Liver (tissue), 3 donors: ENCODE data around the gene F5.

ENCODE experiments used
- RAD21 ChIP-seq, 2 donors: IDR thresholded peaks; 2 replicates each; pipeline ENCODE4 v1.6.1; 2016; ENCODE audit warnings: antibody characterized with exemption in 2 of 2, mild to moderate bottlenecking in 2 of 2
- REST ChIP-seq: IDR thresholded peaks from 2 replicates; pipeline ENCODE4 v1.6.1; 2016; ENCODE audit warnings: antibody characterized with exemption, mild to moderate bottlenecking
- RXRA ChIP-seq, 2 donors: IDR thresholded peaks; 2 replicates each; pipeline ENCODE4 v1.6.1; 2017 to 2018; ENCODE audit warnings: antibody characterized with exemption in 2 of 2, mild to moderate bottlenecking in 1 of 2
- SP1 ChIP-seq: IDR thresholded peaks from 2 replicates; pipeline ENCODE4 v1.6.1; 2018; ENCODE audit warnings: antibody characterized with exemption, mild to moderate bottlenecking
- YY1 ChIP-seq: IDR thresholded peaks from 2 replicates; pipeline ENCODE4 v1.6.1; 2016; ENCODE audit warnings: antibody characterized with exemption, mild to moderate bottlenecking
- TF ChIP-seq, protein P1 (sequence below): fragments of 150-350 bp; IDR thresholded peaks from 2 replicates; pipeline ENCODE4 v1.5.1; 2017; ENCODE audit warnings: improper control_type of control experiment, low read depth, low read length; ENCODE audit not compliant: missing input control
- TF ChIP-seq, protein P2 (sequence below): IDR thresholded peaks from 2 replicates; pipeline ENCODE4 v1.6.1; 2016; ENCODE audit warnings: antibody characterized with exemption
- donor health status: healthy.
- donor health status: healthy.

- TF ChIP-seq YY1 = peak; percentile 43
- TF ChIP-seq, protein P1, sequence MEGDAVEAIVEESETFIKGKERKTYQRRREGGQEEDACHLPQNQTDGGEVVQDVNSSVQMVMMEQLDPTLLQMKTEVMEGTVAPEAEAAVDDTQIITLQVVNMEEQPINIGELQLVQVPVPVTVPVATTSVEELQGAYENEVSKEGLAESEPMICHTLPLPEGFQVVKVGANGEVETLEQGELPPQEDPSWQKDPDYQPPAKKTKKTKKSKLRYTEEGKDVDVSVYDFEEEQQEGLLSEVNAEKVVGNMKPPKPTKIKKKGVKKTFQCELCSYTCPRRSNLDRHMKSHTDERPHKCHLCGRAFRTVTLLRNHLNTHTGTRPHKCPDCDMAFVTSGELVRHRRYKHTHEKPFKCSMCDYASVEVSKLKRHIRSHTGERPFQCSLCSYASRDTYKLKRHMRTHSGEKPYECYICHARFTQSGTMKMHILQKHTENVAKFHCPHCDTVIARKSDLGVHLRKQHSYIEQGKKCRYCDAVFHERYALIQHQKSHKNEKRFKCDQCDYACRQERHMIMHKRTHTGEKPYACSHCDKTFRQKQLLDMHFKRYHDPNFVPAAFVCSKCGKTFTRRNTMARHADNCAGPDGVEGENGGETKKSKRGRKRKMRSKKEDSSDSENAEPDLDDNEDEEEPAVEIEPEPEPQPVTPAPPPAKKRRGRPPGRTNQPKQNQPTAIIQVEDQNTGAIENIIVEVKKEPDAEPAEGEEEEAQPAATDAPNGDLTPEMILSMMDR = no peak
- TF ChIP-seq REST = peak; percentile 16
- peak; percentile 29 for TF ChIP-seq SP1
- TF ChIP-seq, protein P2, sequence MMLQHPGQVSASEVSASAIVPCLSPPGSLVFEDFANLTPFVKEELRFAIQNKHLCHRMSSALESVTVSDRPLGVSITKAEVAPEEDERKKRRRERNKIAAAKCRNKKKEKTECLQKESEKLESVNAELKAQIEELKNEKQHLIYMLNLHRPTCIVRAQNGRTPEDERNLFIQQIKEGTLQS = peak; percentile 94
- TF ChIP-seq RXRA (IDR thresholded peaks at IDR 0.05) = peak; percentile 52 to 63
- TF ChIP-seq RAD21 (IDR thresholded peaks at IDR 0.05) = peak; percentile 31 to 48
Measured at GRCh38 chr1:169523904-169524303, 62.4 kb downstream of the F5 start.
